K562 (cell line): ENCODE results near the gene MGAT5. TPM values are rescaled to one million over a fixed set of nuclear protein-coding genes. Genes with fewer than 3 reads are reported as not detected.

ENCODE experiments used
- ATAC-seq: fragments of 200-7000 bp; cut with Tn5 transposase; 3 replicates; pipeline ENCODE4 v1.9.1; 2020; ENCODE audit warnings: moderate library complexity
- BruUV-seq: library from RNA; stranded (reverse); fragments of 400-500 nt; replicated peaks from 2 replicates; lab custom pipeline; 2021; lab: Mats Ljungman, UMichigan
- CTCF ChIA-PET: fragments of 300-600 bp; formaldehyde crosslinking; extraction: SDS; loops from one replicate; lab custom pipeline; 2021; ENCODE audit warnings: low intra/inter-chr PET ratio; lab: Yijun Ruan, JAX
- POLR2A ChIA-PET: fragments of 300-600, 350-650 bp; sonication (Branson Sonifier 250); formaldehyde crosslinking; extraction: SDS; loops from one replicate; lab custom pipeline; 2021; ENCODE audit warnings: antibody characterized with exemption, inconsistent platforms; lab: Yijun Ruan, JAX
- DNase-seq, 4 experiments: peaks; one replicate each; pipeline versions ENCODE4 v3.0.0 to v3.0.0-alpha.2; 2011 to 2018; ENCODE audit warnings: low spot score in 3 of 4, mixed read lengths in 3 of 4; ENCODE audit errors: extremely low read depth in 1 of 4
- FAIRE-seq: peaks from 2 replicates; lab custom pipeline; 2011; peaks lifted over from hg19 to GRCh38; lab: Jason Lieb, UNC
- H2AFZ ChIP-seq: 2 replicates; pipeline ENCODE4 v1.6.0; 2011; ENCODE audit warnings: low read depth, low read length, control low read depth, inconsistent platforms
- H3K27ac ChIP-seq: fragments of 200-600 bp; 3 replicates; pipeline ENCODE4 v1.8.0; 2011; ENCODE audit warnings: low read depth, mild to moderate bottlenecking, control low read depth, inconsistent platforms, low read length, moderate library complexity, mixed read lengths; ENCODE audit errors: extremely low read depth
- H3K27me3 ChIP-seq, 2 experiments: fragments of 300-600 bp in 1 of 2; 2 replicates in 1 of 2; 3 replicates in 1 of 2; pipeline versions ENCODE4 v1.6.0 to v1.8.0; 2011; ENCODE audit warnings: inconsistent platforms in 2 of 2, low read length in 2 of 2, mild to moderate bottlenecking in 1 of 2, mixed read lengths in 1 of 2, moderate library complexity in 1 of 2; ENCODE audit not compliant: control insufficient read depth in 2 of 2, insufficient read depth in 2 of 2
- H3K36me3 ChIP-seq: fragments of 300-600 bp; 3 replicates; pipeline ENCODE4 v1.8.0; 2011; ENCODE audit warnings: mild to moderate bottlenecking, low read length, inconsistent platforms; ENCODE audit not compliant: control insufficient read depth, insufficient read depth
- H3K4me1 ChIP-seq, 2 experiments: fragments of 200-600 bp in 1 of 2; replicated peaks in 1 of 2; 2 replicates in 1 of 2; 3 replicates in 1 of 2; pipeline versions ENCODE4 v1.5.1 to v1.8.0; 2011; ENCODE audit warnings: inconsistent platforms in 2 of 2, low read length in 2 of 2, mild to moderate bottlenecking in 1 of 2, mixed read lengths in 1 of 2, moderate library complexity in 1 of 2; ENCODE audit not compliant: control insufficient read depth in 2 of 2, insufficient read depth in 2 of 2
- H3K4me2 ChIP-seq: 2 replicates; pipeline ENCODE4 v1.6.1; 2011; ENCODE audit warnings: low read length, control low read depth, inconsistent platforms, mixed read lengths; ENCODE audit not compliant: insufficient read depth
- H3K4me3 ChIP-seq: fragments of 200-600 bp; sonication (generic), shearing (Covaris generic); 2 replicates; pipeline ENCODE4 v1.5.1; 2016; ENCODE audit warnings: control low read depth, inconsistent platforms
- H3K79me2 ChIP-seq: fragments of 200-600 bp; 3 replicates; pipeline ENCODE4 v1.8.0; 2011; ENCODE audit warnings: low read length, inconsistent platforms; ENCODE audit not compliant: control insufficient read depth, insufficient read depth
- H3K9ac ChIP-seq, 2 experiments: 2 replicates each; pipeline versions ENCODE4 v1.6.0 to v1.6.1; 2011; ENCODE audit warnings: low read depth in 2 of 2, low read length in 2 of 2, control low read depth in 1 of 2, inconsistent platforms in 1 of 2, mild to moderate bottlenecking in 1 of 2, mixed read lengths in 1 of 2; ENCODE audit not compliant: insufficient read depth in 1 of 2
- H3K9me1 ChIP-seq: one replicate; pipeline ENCODE4 v1.6.0; 2011; ENCODE audit warnings: inconsistent platforms, mild to moderate bottlenecking, low read length, moderate library complexity; ENCODE audit not compliant: control insufficient read depth, insufficient read depth
- H3K9me3 ChIP-seq: replicated peaks from 2 replicates; pipeline ENCODE4 v1.5.1; 2011; ENCODE audit warnings: low read depth, low read length, inconsistent platforms; ENCODE audit not compliant: control insufficient read depth, insufficient read depth
- H4K20me1 ChIP-seq: replicated peaks from 2 replicates; pipeline ENCODE4 v1.6.1; 2011; ENCODE audit warnings: low read length, inconsistent platforms, mixed read lengths; ENCODE audit not compliant: control insufficient read depth, insufficient read depth
- BRD9 ChIP-seq: fragments of 450-650 bp; IDR thresholded peaks from 2 replicates; pipeline ENCODE4 v1.6.1; 2018; ENCODE audit warnings: low read depth; ENCODE audit not compliant: partially characterized antibody
- HDAC8 ChIP-seq: fragments of 450-650 bp; IDR thresholded peaks from 2 replicates; pipeline ENCODE4 v1.6.1; 2016; ENCODE audit warnings: mild to moderate bottlenecking, missing genetic modification characterization, moderate library complexity, missing compliant biosample characterization
- KAT7 ChIP-seq: sonication (generic); formaldehyde crosslinking; IDR thresholded peaks from 2 replicates; pipeline ENCODE4 v1.8.0; 2022; ENCODE audit warnings: missing genetic modification reagents, mild to moderate bottlenecking, borderline replicate concordance
- L3MBTL2 ChIP-seq: fragments of 450-650 bp; IDR thresholded peaks from 2 replicates; pipeline ENCODE4 v1.6.1; 2016; ENCODE audit warnings: mild to moderate bottlenecking, moderate library complexity
- MYBL2 ChIP-seq, 2 experiments: fragments of 450-650 bp in 1 of 2; sonication (generic) in 1 of 2; formaldehyde crosslinking in 1 of 2; IDR thresholded peaks; 2 replicates each; pipeline versions ENCODE4 v1.6.1 to v1.8.1; 2017 to 2022; ENCODE audit warnings: borderline replicate concordance in 1 of 2, inconsistent platforms in 1 of 2, low read depth in 1 of 2, mild to moderate bottlenecking in 1 of 2, missing genetic modification reagents in 1 of 2, moderate library complexity in 1 of 2
- NBN ChIP-seq: fragments of 450-650 bp; IDR thresholded peaks from 2 replicates; pipeline ENCODE4 v1.6.1; 2016; ENCODE audit warnings: low read depth, mild to moderate bottlenecking
- NR2F6 ChIP-seq: fragments of 450-650 bp; formaldehyde crosslinking; IDR thresholded peaks from 2 replicates; pipeline ENCODE4 v1.4.0; 2020; ENCODE audit warnings: mild to moderate bottlenecking
- ZNF77 ChIP-seq: fragments of 250-450 bp; sonication (Bioruptor Pico); IDR thresholded peaks from 2 replicates; pipeline ENCODE4 v1.5.0; 2020
- WGBS: fragments of 100-300 bp; shearing (Covaris generic); methylation state at CpG from one replicate; pipeline ENCODE4 v1.1.6; 2016; ENCODE audit warnings: low coverage, mixed read lengths; ENCODE audit not compliant: insufficient coverage; ENCODE audit errors: missing lambda C conversion rate; 5-methylcytosine and 5-hydroxymethylcytosine counted together
- in situ Hi-C: fragments of 300-500 bp; cut with MboI; formaldehyde crosslinking; loops from 4 replicates; pipeline ENCODE4 v1.15.0; 2018; ENCODE audit warnings: inconsistent platforms, mixed read lengths
- intact Hi-C: fragments of 100-400 bp; cut with micrococcal nuclease; formaldehyde crosslinking; loops from 2 replicates; pipeline ENCODE4 v1.14.2; 2022
- polyA plus RNA-seq, 8 experiments: library from polyadenylated mRNA; depleted of rRNA in 4 of 8; stranded (reverse) in 5 of 8; unstranded in 3 of 8; fragments of >200 nt; fragmentation: Nextera tagmentation in 2 of 8; fragmentation: Illumina TruSeq in 1 of 8; extraction: Ambion mirVana in 2 of 8; extraction: Trizol in 1 of 8; gene quantifications; 2 replicates each; pipeline versions ENCODE4 v1.2.1 to v1.2.3, GENCODE V29; 2011 to 2014; ENCODE audit warnings: inconsistent platforms in 1 of 8, missing spikeins in 1 of 8
- total RNA-seq, 7 experiments: library from RNA; depleted of rRNA in 6 of 7; stranded (reverse); fragments of >200 nt in 6 of 7; fragmentation: Illumina TruSeq in 2 of 7; extraction: Trizol in 2 of 7; gene quantifications; 2 replicates each; pipeline versions ENCODE4 v1.2.1 to v1.2.3, GENCODE V29; 2011 to 2021; ENCODE audit warnings: low replicate concordance in 1 of 7
- TF ChIP-seq, protein P1 (sequence below), 2 experiments: fragments of 450-650 bp; IDR thresholded peaks; 2 replicates each; pipeline ENCODE4 v1.6.1; 2016; ENCODE audit warnings: mild to moderate bottlenecking in 2 of 2, borderline replicate concordance in 1 of 2, low read depth in 1 of 2, moderate library complexity in 1 of 2
- TF ChIP-seq, protein P2 (sequence below): sonication (generic); formaldehyde crosslinking; IDR thresholded peaks from 2 replicates; pipeline ENCODE4 v1.8.0; 2022; ENCODE audit warnings: mild to moderate bottlenecking, low read depth, missing genetic modification reagents

Gene MGAT5
- total and polyA plus RNA-seq, 9 of the 15 experiments (the other 6 are each of a cell fraction or from before 2014, with no cell fraction given): 1.6 to 18.6 (median 11.1) TPM

DNA sequence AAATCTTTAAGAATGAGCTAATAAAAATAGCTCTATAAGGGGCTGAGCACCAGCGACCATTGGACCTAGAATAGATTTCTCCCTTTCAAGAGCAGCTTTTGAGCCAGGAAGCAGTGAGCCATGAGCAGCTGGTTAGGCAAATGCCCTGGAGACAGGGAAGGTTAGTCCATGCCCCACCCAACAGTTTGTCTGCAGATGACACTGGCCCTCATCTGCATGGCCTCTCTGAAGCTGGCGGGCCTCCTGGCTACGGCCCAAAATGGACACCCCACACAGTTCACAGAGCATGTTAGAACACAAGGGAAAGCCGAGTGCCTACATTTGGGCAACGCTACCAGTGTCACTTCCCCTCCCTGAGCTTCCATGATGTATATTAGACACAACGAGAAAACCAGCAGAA, 201.1 kb downstream of the MGAT5 start:
- Histone ChIP-seq H3K4me2 (no peak overlapping the region), H2AFZ (no peak overlapping the region), H3K79me2 (no peaks in the 10 kb centered on the region), H3K9ac (no peak overlapping the region), H3K4me1 (no peaks in the 10 kb centered on the region), H3K9me1 (no peaks in the 10 kb centered on the region), H3K36me3 (no peaks in the 10 kb centered on the region), H4K20me1 (peaks cover 12% of the 10 kb centered on the region; the same call in 1 of the 2 replicates), H3K27ac (no peak overlapping the region), H3K9me3 (no peaks in the 10 kb centered on the region), H3K4me3 (no peak overlapping the region), H3K27me3 (peaks cover 2 to 45% of the 10 kb centered on the region in 2 experiments)
- POLR2A ChIA-PET: interaction anchor here (0.7 kb wide), 1 partner anchor 346 kb away, joined by 4 read pairs; no protein-coding TSS in a partner anchor
- ATAC-seq (no peak), DNase-seq (no peak), FAIRE-seq (no peak)
- in situ Hi-C loops: loop anchor here (10.0 kb wide), 1 partner anchor 340 kb away; no protein-coding TSS in a partner anchor
- WGBS: 10% methylated on average over 6 of the region's 6 CpGs
- CTCF ChIA-PET: no interaction called here
- BruUV-seq: no TSS peak
- intact Hi-C loops: no loop called here
- TF ChIP-seq NR2F6 (CRISPR knock-in tag) (no peak), BRD9 (no peak), NBN (no peak), ZNF77 (no peak), HDAC8 (tag) (no peak), KAT7 (CRISPR knock-in tag) (no peak), L3MBTL2 (no peak), MYBL2 (IDR thresholded peaks at IDR 0.05; ENCODE audit: low read depth) (no peak), MYBL2 (CRISPR knock-in tag; IDR thresholded peaks at IDR 0.05; ENCODE audit: borderline replicate concordance) (no peak)
- TF ChIP-seq, protein P1, sequence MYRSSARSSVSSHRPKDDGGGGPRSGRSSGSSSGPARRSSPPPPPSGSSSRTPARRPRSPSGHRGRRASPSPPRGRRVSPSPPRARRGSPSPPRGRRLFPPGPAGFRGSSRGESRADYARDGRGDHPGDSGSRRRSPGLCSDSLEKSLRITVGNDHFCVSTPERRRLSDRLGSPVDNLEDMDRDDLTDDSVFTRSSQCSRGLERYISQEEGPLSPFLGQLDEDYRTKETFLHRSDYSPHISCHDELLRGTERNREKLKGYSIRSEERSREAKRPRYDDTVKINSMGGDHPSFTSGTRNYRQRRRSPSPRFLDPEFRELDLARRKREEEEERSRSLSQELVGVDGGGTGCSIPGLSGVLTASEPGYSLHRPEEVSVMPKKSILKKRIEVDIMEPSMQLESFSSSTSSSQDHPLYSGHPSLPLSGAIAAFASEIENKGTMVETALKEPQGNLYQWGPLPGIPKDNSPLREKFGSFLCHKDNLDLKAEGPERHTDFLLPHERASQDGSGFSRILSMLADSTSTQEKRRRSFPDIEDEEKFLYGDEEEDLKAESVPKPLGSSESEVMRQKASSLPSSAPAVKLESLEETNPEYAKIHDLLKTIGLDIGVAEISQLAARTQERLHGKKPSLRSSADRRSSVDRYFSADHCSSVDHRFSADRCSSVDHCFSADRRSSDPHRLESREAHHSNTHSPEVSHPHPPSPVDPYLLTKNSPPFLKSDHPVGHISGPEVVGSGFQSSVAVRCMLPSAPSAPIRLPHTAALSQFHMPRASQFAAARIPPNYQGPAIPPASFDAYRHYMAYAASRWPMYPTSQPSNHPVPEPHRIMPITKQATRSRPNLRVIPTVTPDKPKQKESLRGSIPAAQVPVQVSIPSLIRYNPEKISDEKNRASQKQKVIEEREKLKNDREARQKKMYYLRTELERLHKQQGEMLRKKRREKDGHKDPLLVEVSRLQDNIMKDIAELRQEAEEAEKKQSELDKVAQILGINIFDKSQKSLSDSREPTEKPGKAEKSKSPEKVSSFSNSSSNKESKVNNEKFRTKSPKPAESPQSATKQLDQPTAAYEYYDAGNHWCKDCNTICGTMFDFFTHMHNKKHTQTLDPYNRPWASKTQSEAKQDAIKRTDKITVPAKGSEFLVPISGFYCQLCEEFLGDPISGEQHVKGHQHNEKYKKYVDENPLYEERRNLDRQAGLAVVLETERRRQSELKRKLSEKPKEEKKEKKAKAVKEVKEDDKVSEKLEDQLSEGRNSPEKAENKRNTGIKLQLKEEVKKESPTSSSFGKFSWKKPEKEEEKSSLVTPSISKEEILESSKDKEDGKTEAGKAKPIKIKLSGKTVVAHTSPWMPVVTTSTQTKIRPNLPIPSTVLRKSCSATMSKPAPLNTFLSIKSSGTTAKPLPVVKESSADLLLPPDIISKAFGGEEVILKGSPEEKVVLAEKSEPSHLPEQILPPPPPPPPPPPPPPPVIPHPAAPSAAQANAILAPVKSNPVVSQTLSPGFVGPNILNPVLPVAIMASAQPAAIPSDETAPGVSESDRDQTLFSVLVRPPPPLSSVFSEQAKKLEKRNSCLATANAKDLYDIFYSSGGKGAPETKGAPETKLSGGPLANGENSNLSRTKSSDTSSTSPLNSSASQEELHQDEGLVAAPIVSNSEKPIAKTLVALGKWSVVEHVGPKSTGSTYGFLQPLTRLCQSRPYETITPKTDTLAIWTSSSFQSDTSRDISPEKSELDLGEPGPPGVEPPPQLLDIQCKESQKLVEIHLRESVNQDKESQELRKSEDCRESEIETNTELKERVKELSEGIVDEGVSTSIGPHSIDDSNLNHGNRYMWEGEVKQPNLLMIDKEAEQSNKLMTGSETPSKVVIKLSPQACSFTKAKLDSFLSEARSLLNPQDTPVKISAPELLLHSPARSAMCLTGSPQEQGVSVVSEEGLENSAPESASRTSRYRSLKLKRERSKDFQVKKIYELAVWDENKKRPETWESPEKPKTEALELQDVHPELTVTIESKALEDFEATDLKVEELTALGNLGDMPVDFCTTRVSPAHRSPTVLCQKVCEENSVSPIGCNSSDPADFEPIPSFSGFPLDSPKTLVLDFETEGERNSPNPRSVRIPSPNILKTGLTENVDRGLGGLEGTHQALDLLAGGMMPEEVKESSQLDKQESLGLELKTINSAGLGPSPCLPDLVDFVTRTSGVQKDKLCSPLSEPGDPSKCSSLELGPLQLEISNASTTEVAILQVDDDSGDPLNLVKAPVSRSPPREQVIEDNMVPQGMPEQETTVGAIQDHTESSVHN (IDR thresholded peaks at IDR 0.05; ENCODE audit: borderline replicate concordance in 1 of 2, low read depth in 1 of 2): no peak
- TF ChIP-seq, protein P2, sequence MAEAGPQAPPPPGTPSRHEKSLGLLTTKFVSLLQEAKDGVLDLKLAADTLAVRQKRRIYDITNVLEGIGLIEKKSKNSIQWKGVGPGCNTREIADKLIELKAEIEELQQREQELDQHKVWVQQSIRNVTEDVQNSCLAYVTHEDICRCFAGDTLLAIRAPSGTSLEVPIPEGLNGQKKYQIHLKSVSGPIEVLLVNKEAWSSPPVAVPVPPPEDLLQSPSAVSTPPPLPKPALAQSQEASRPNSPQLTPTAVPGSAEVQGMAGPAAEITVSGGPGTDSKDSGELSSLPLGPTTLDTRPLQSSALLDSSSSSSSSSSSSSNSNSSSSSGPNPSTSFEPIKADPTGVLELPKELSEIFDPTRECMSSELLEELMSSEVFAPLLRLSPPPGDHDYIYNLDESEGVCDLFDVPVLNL: no peak
